Endothelial cell of umbilical vein (primary cell): ENCODE data around the gene BCL7C.

ENCODE experiments used
- EZH2 ChIP-seq: IDR thresholded peaks from 2 replicates; pipeline ENCODE4 v1.6.1; 2012; ENCODE audit warnings: borderline replicate concordance, low read depth, mild to moderate bottlenecking, moderate library complexity, low read length, inconsistent platforms; ENCODE audit not compliant: severe bottlenecking
- GATA2 ChIP-seq: IDR thresholded peaks from 2 replicates; pipeline ENCODE4 v1.7.0; 2011; ENCODE audit warnings: low read depth, mild to moderate bottlenecking, moderate library complexity, mixed read lengths, low read length; ENCODE audit not compliant: insufficient read length, insufficient read depth
- MAX ChIP-seq: IDR thresholded peaks from 2 replicates; pipeline ENCODE4 v1.6.1; 2011; ENCODE audit not compliant: insufficient read depth, insufficient read length
- POLR2A ChIP-seq: IDR thresholded peaks from 2 replicates; pipeline ENCODE4 v1.6.1; 2012; ENCODE audit warnings: low read depth, mild to moderate bottlenecking, control low read depth, low read length
- POLR2AphosphoS5 ChIP-seq: IDR thresholded peaks from 2 replicates; pipeline ENCODE4 v1.6.1; 2012; ENCODE audit warnings: low read depth, mild to moderate bottlenecking, control low read depth, low read length, moderate library complexity; ENCODE audit not compliant: insufficient read depth
- TF ChIP-seq, protein P1 (sequence below), 2 donors: IDR thresholded peaks; 1 replicate in 1 of 2; 2 replicates in 1 of 2; pipeline ENCODE4 v1.5.1; 2011; ENCODE audit warnings: low read length in 2 of 2, mild to moderate bottlenecking in 2 of 2, moderate library complexity in 2 of 2, control low read depth in 1 of 2, inconsistent platforms in 1 of 2, low read depth in 1 of 2; ENCODE audit not compliant: insufficient read depth in 1 of 2; ENCODE audit errors: extremely low read depth in 1 of 2

DNA sequence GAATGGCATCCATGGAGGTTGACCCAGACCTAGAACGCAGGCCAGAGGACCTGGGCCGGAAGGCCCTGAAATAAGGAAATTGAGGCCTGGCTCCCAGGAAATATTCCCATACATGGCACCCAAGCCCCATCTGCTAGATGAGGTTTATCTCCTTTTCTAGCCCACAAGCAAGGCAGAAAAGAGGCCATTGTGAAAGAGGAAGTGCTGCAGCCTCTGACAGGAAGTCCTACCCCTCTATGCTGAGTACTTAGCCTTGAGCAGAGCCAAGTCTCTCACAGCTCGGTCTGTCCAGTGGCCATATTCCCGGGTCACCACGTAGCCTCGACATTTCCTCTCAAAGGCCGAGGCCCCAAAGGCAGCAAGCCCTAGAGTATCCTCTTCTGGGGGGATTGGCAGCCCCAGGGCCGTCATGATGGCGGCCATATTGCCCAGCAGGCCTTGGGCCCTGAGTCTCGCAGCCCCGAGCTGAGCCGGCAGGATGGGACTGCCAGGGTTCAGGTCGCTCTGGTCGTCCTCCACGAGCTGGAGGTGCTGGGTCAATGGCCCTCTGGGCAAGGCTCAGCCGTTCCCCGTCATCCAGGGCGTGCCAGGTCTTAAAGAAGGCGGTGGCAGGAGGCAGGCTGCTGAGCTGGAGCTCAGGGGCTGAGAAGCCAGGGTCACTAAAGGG, 10.4 kb upstream of the BCL7C start:
- TF ChIP-seq MAX, result no peak
- TF ChIP-seq, protein P1, sequence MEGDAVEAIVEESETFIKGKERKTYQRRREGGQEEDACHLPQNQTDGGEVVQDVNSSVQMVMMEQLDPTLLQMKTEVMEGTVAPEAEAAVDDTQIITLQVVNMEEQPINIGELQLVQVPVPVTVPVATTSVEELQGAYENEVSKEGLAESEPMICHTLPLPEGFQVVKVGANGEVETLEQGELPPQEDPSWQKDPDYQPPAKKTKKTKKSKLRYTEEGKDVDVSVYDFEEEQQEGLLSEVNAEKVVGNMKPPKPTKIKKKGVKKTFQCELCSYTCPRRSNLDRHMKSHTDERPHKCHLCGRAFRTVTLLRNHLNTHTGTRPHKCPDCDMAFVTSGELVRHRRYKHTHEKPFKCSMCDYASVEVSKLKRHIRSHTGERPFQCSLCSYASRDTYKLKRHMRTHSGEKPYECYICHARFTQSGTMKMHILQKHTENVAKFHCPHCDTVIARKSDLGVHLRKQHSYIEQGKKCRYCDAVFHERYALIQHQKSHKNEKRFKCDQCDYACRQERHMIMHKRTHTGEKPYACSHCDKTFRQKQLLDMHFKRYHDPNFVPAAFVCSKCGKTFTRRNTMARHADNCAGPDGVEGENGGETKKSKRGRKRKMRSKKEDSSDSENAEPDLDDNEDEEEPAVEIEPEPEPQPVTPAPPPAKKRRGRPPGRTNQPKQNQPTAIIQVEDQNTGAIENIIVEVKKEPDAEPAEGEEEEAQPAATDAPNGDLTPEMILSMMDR (IDR thresholded peaks at IDR 0.05; ENCODE audit: extremely low read depth in 1 of 2, insufficient read depth in 1 of 2, low read depth in 1 of 2, low read length in 2 of 2), result no peak
- no peak for TF ChIP-seq POLR2AphosphoS5
- TF ChIP-seq POLR2A, result no peak
- TF ChIP-seq EZH2, result no peak
- no peak for TF ChIP-seq GATA2
